Choroid plexus epithelial cell (primary cell): Measurements from ENCODE around the gene NTSR1.

Experiments used
- DNase-seq: peaks from one replicate; pipeline ENCODE4 v3.0.0-alpha.2; 2010; ENCODE audit warnings: low read depth
- H3K4me3 ChIP-seq: 2 replicates; pipeline ENCODE4 v1.5.1; 2011; ENCODE audit warnings: low read depth, mild to moderate bottlenecking, control low read depth, low read length, moderate library complexity
- CTCF ChIP-seq: conservative IDR thresholded peaks from 2 replicates; pipeline ENCODE4 v1.5.1; 2011; ENCODE audit warnings: low read depth, mild to moderate bottlenecking, control low read depth, inconsistent platforms, low read length, moderate library complexity

Gene NTSR1

GRCh38 chr20:62719250-62719935 is 10.8 kb downstream of the NTSR1 start:
- TF ChIP-seq CTCF = no peak
- DNase-seq = no peak
- no peak overlapping the region for H3K4me3 ChIP-seq

- no peak for DNase-seq
- H3K4me3 ChIP-seq = no peak overlapping the region
- no peak for TF ChIP-seq CTCF
Measured at GRCh38 chr20:62721511-62722370, 13.1 kb downstream of the NTSR1 start.

GRCh38 chr20:62722627-62723026 is 14.0 kb downstream of the NTSR1 start:
- H3K4me3 ChIP-seq = no peak overlapping the region
- no peak for TF ChIP-seq CTCF
- no peak for DNase-seq

GRCh38 chr20:62723351-62723750 is 14.7 kb downstream of the NTSR1 start:
- DNase-seq = no peak
- no peak for TF ChIP-seq CTCF

GRCh38 chr20:62723768-62724450 is 15.3 kb downstream of the NTSR1 start:
- no peak overlapping the region for H3K4me3 ChIP-seq
- no peak for TF ChIP-seq CTCF
- DNase-seq = no peak

More at GRCh38 chr20:62723351-62723750, 14.7 kb downstream of the NTSR1 start:
- H3K4me3 ChIP-seq = no peak overlapping the region

- DNase-seq = no peak
- TF ChIP-seq CTCF = no peak
Measured at GRCh38 chr20:62724692-62725595, 16.3 kb downstream of the NTSR1 start.

More at GRCh38 chr20:62724692-62725595, 16.3 kb downstream of the NTSR1 start:
- H3K4me3 ChIP-seq = no peak overlapping the region
